BE2C (cell line): ENCODE results near the gene AQP3.

Source experiments
- DNase-seq: peaks from one replicate; pipeline ENCODE4 v3.0.0-alpha.2; 2020
- H3K27me3 ChIP-seq: fragments of 250-450 bp; sonication (Bioruptor Pico); 2 replicates; pipeline ENCODE4 v1.5.1; 2020; ENCODE audit warnings: mild to moderate bottlenecking
- H3K36me3 ChIP-seq: fragments of 250-450 bp; sonication (Bioruptor Pico); 2 replicates; pipeline ENCODE4 v1.5.1; 2020; ENCODE audit warnings: mild to moderate bottlenecking
- H3K4me1 ChIP-seq: fragments of 250-450 bp; sonication (Bioruptor Pico); 2 replicates; pipeline ENCODE4 v1.5.1; 2020
- H3K4me3 ChIP-seq: 2 replicates; pipeline ENCODE4 v1.5.1; 2011; ENCODE audit warnings: low read depth, low read length
- H3K9me3 ChIP-seq: fragments of 250-450 bp; sonication (Bioruptor Pico); 2 replicates; pipeline ENCODE4 v1.5.1; 2020
- CTCF ChIP-seq: IDR thresholded peaks from 2 replicates; pipeline ENCODE4 v1.5.1; 2012; ENCODE audit warnings: mild to moderate bottlenecking, low read depth, low read length

AQP3 gene

GRCh38 chr9:33452828-33453271, 5.5 kb upstream of the AQP3 start:
- Histone ChIP-seq H3K9me3 (no peaks in the 10 kb centered on the region; the same call in 1 of the 2 replicates), H3K27me3 (no peaks in the 10 kb centered on the region), H3K4me3 (no peak overlapping the region), H3K36me3 (no peaks in the 10 kb centered on the region), H3K4me1 (peaks cover 9% of the 10 kb centered on the region)
- DNase-seq, result peak; percentile 84
- TF ChIP-seq CTCF, result peak; percentile 89

GRCh38 chr9:33450621-33451146, 3.3 kb upstream of the AQP3 start:
- peaks cover 22% of the 10 kb centered on the region for H3K4me1 ChIP-seq
- no peak overlapping the region for H3K4me3 ChIP-seq
- no peaks in the 10 kb centered on the region; the same call in 1 of the 2 replicates for H3K9me3 ChIP-seq
- TF ChIP-seq CTCF, result no peak
- DNase-seq, result no peak
- H3K36me3 ChIP-seq, result no peaks in the 10 kb centered on the region
- H3K27me3 ChIP-seq, result no peaks in the 10 kb centered on the region

GRCh38 chr9:33449715-33450114, 2.3 kb upstream of the AQP3 start:
- H3K4me3 ChIP-seq, result no peak overlapping the region
- DNase-seq, result no peak
- no peaks in the 10 kb centered on the region for H3K27me3 ChIP-seq
- no peaks in the 10 kb centered on the region; the same call in 1 of the 2 replicates for H3K9me3 ChIP-seq
- TF ChIP-seq CTCF, result no peak
- peaks cover 22% of the 10 kb centered on the region for H3K4me1 ChIP-seq
- H3K36me3 ChIP-seq, result no peaks in the 10 kb centered on the region

GRCh38 chr9:33447799-33448553, 583 bp upstream of the AQP3 start:
- Histone ChIP-seq H3K36me3 (no peaks in the 10 kb centered on the region), H3K4me1 (peaks cover 17% of the 10 kb centered on the region), H3K27me3 (no peaks in the 10 kb centered on the region), H3K4me3 (peak overlapping the region; percentile 52), H3K9me3 (no peaks in the 10 kb centered on the region; the same call in 1 of the 2 replicates)
- no peak for DNase-seq
- TF ChIP-seq CTCF, result no peak

GRCh38 chr9:33446240-33446945, 1.0 kb downstream of the AQP3 start:
- Histone ChIP-seq H3K4me1 (peaks cover 16% of the 10 kb centered on the region), H3K36me3 (no peaks in the 10 kb centered on the region), H3K27me3 (no peaks in the 10 kb centered on the region), H3K9me3 (no peaks in the 10 kb centered on the region; the same call in 1 of the 2 replicates), H3K4me3 (peak overlapping the region; percentile 52)
- TF ChIP-seq CTCF, result no peak
- DNase-seq, result peak; percentile 42
